ENCODE measurements around the gene LEP.

DNA sequence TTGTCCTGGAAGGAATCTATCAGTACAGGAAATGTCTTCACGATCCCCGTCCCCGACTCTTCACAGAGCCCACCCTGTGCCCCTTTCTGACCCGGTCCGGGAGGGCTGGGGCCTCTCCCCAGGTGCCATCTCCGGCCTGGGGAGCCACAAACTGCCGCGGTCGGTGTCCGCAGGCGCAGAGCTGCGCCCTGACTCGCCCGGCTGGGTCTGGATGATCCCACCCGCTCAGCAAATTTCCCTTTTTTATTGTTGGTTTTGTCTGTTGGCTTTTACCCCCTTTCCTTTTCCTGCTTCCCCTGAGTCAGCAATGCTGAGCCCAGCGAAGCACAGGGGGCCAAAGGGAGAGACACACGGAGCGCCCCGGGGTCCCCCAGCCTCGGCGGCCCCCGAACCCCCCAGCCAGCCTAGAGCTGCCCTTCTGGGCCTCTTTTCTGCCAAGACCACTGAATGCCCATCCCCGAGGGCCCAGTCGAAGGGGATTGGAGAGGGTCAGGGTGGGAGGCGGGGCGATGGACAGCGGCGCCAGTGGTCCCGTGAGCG is 30.9 kb downstream of the LEP start:
- TF ChIP-seq POLR2A (conservative IDR thresholded peaks at IDR 0.05) (no peak), ZBTB11 (CRISPR knock-in tag; IDR thresholded peaks at IDR 0.05) (no peak)
